HepG2 (cell line): ENCODE results near the gene DOCK10. TPM values are rescaled to one million over a fixed set of nuclear protein-coding genes. Genes with fewer than 3 reads are reported as not detected.

ENCODE experiments used
- ATAC-seq: fragments of 200-7000 bp; cut with Tn5 transposase; 3 replicates; pipeline ENCODE4 v1.9.1; 2020; ENCODE audit warnings: mild to moderate bottlenecking, moderate library complexity
- BruUV-seq: library from RNA; stranded (reverse); fragments of 400-500 nt; replicated peaks from 2 replicates; lab custom pipeline; 2021; lab: Mats Ljungman, UMichigan
- CTCF ChIA-PET: fragments of 300-600 bp; formaldehyde crosslinking; extraction: SDS; loops from one replicate; lab custom pipeline; 2021; ENCODE audit warnings: low total read pairs, inconsistent platforms, low intra/inter-chr PET ratio; lab: Yijun Ruan, JAX
- POLR2A ChIA-PET: fragments of 350-600 bp; sonication (Branson Sonifier 250); formaldehyde crosslinking; loops from one replicate; lab custom pipeline; 2020; ENCODE audit warnings: antibody characterized with exemption, inconsistent platforms; lab: Yijun Ruan, JAX
- DNase-seq: peaks from one replicate; pipeline ENCODE4 v3.0.0-alpha.2; 2015; ENCODE audit warnings: low spot score
- FAIRE-seq: peaks from 3 replicates; lab custom pipeline; 2011; peaks lifted over from hg19 to GRCh38; lab: Jason Lieb, UNC
- H2AFZ ChIP-seq: one replicate; pipeline ENCODE4 v1.6.1; 2011; ENCODE audit warnings: low read length, inconsistent platforms
- H3K27ac ChIP-seq: fragments of 300-600 bp; 3 replicates; pipeline ENCODE4 v1.8.0; 2011; ENCODE audit warnings: mixed run types, mild to moderate bottlenecking, mixed read lengths, low read length, inconsistent platforms; ENCODE audit not compliant: insufficient read depth; ENCODE audit errors: extremely low read length
- H3K27me3 ChIP-seq, 2 experiments: fragments of 200-600 bp in 1 of 2; 2 replicates in 1 of 2; 3 replicates in 1 of 2; pipeline versions ENCODE4 v1.6.0 to v1.8.0; 2011; ENCODE audit warnings: low read length in 2 of 2, mild to moderate bottlenecking in 2 of 2, moderate library complexity in 2 of 2, inconsistent platforms in 1 of 2; ENCODE audit not compliant: insufficient read depth in 2 of 2, control insufficient read depth in 1 of 2
- H3K36me3 ChIP-seq, 2 experiments: fragments of 200-600 bp in 1 of 2; replicated peaks in 1 of 2; 2 replicates in 1 of 2; 3 replicates in 1 of 2; pipeline versions ENCODE4 v1.5.1 to v1.8.0; 2011; ENCODE audit warnings: low read length in 2 of 2, inconsistent platforms in 1 of 2; ENCODE audit not compliant: insufficient read depth in 2 of 2, control insufficient read depth in 1 of 2
- H3K4me1 ChIP-seq: 2 replicates; pipeline ENCODE4 v1.5.1; 2012; ENCODE audit warnings: low read length, inconsistent platforms; ENCODE audit not compliant: insufficient read depth
- H3K4me2 ChIP-seq: 2 replicates; pipeline ENCODE4 v1.6.0; 2011; ENCODE audit warnings: low read depth, low read length, inconsistent platforms
- H3K4me3 ChIP-seq, 3 experiments: fragments of 200-600 bp in 1 of 3; sonication (generic), shearing (Covaris generic) in 1 of 3; replicated peaks in 1 of 3; 2 replicates each; pipeline ENCODE4 v1.5.1; 2011 to 2016; ENCODE audit warnings: low read length in 3 of 3, inconsistent platforms in 2 of 3, low read depth in 2 of 3, mild to moderate bottlenecking in 2 of 3, control low read depth in 1 of 3, mixed read lengths in 1 of 3; ENCODE audit not compliant: insufficient read depth in 1 of 3
- H3K79me2 ChIP-seq: one replicate; pipeline ENCODE4 v1.6.1; 2011; ENCODE audit warnings: low read length, inconsistent platforms; ENCODE audit not compliant: insufficient read depth
- H3K9ac ChIP-seq: 2 replicates; pipeline ENCODE4 v1.6.0; 2011; ENCODE audit warnings: mild to moderate bottlenecking, low read depth, low read length, inconsistent platforms; ENCODE audit not compliant: insufficient read depth
- H3K9me3 ChIP-seq: 2 replicates; pipeline ENCODE4 v1.5.1; 2012; ENCODE audit warnings: mild to moderate bottlenecking, low read length
- H4K20me1 ChIP-seq: 2 replicates; pipeline ENCODE4 v1.6.0; 2011; ENCODE audit warnings: inconsistent platforms, mild to moderate bottlenecking, low read length, moderate library complexity; ENCODE audit not compliant: insufficient read depth
- ATF1 ChIP-seq: IDR thresholded peaks from 2 replicates; pipeline ENCODE4 v1.6.1; 2016; ENCODE audit warnings: mild to moderate bottlenecking, control low read depth
- CREB1 ChIP-seq, 2 experiments: fragments of 450-650 bp in 1 of 2; IDR thresholded peaks; 2 replicates each; pipeline ENCODE4 v1.6.1; 2016 to 2017; ENCODE audit warnings: control low read depth in 1 of 2, mild to moderate bottlenecking in 1 of 2, missing compliant biosample characterization in 1 of 2, missing genetic modification characterization in 1 of 2
- HNRNPH1 ChIP-seq: fragments of 200-400 bp; formaldehyde crosslinking; optimal IDR thresholded peaks from 2 replicates; pipeline ENCODE3; 2017; ENCODE audit warnings: mild to moderate bottlenecking, low read depth, low read length
- MAFG ChIP-seq: sonication (generic); formaldehyde crosslinking; IDR thresholded peaks from 2 replicates; pipeline ENCODE4 v1.5.1; 2020; ENCODE audit warnings: mild to moderate bottlenecking, missing genetic modification reagents
- NFKB2 ChIP-seq: sonication (generic); formaldehyde crosslinking; IDR thresholded peaks from 2 replicates; pipeline ENCODE4 v1.4.0; 2020; ENCODE audit warnings: missing genetic modification reagents, borderline replicate concordance
- PITX1 ChIP-seq: sonication (generic); formaldehyde crosslinking; IDR thresholded peaks from 2 replicates; pipeline ENCODE4 v1.5.1; 2020; ENCODE audit warnings: mild to moderate bottlenecking, missing genetic modification reagents
- RAD51 ChIP-seq: fragments of 450-650 bp; IDR thresholded peaks from 2 replicates; pipeline ENCODE4 v1.6.1; 2016; ENCODE audit warnings: borderline replicate concordance
- SALL2 ChIP-seq: sonication (generic); formaldehyde crosslinking; IDR thresholded peaks from 2 replicates; pipeline ENCODE4 v1.8.1; 2023; ENCODE audit warnings: mild to moderate bottlenecking, missing genetic modification reagents, inconsistent platforms
- SATB2 ChIP-seq: sonication (generic); formaldehyde crosslinking; IDR thresholded peaks from 2 replicates; pipeline ENCODE4 v1.5.0; 2020; ENCODE audit warnings: missing genetic modification reagents
- SIX1 ChIP-seq: sonication (generic); formaldehyde crosslinking; IDR thresholded peaks from 2 replicates; pipeline ENCODE4 v1.4.0; 2020; ENCODE audit warnings: missing genetic modification reagents, borderline replicate concordance
- SRSF1 ChIP-seq: fragments of 200-400 bp; formaldehyde crosslinking; optimal IDR thresholded peaks from 2 replicates; pipeline ENCODE3; 2017; ENCODE audit warnings: mild to moderate bottlenecking, low read depth, low read length, moderate library complexity
- TAF15 ChIP-seq: fragments of 200-400 bp; formaldehyde crosslinking; IDR thresholded peaks from one replicate; pipeline ENCODE4 v1.6.1; 2018; ENCODE audit warnings: mild to moderate bottlenecking, low read depth, low read length; ENCODE audit not compliant: poor library complexity, severe bottlenecking
- ZBTB7A ChIP-seq: sonication (generic); formaldehyde crosslinking; IDR thresholded peaks from 2 replicates; pipeline ENCODE4 v1.8.0; 2022; ENCODE audit warnings: mild to moderate bottlenecking, missing genetic modification reagents
- ZBTB8A ChIP-seq: sonication (generic); formaldehyde crosslinking; IDR thresholded peaks from 2 replicates; pipeline ENCODE4 v1.4.0; 2020; ENCODE audit warnings: mild to moderate bottlenecking, low read depth, missing genetic modification reagents, borderline replicate concordance
- ZNF264 ChIP-seq: sonication (generic); formaldehyde crosslinking; IDR thresholded peaks from 2 replicates; pipeline ENCODE4 v1.4.0; 2020; ENCODE audit warnings: missing genetic modification reagents
- ZNF30 ChIP-seq: sonication (generic); formaldehyde crosslinking; IDR thresholded peaks from 2 replicates; pipeline ENCODE4 v1.5.0; 2020; ENCODE audit warnings: mild to moderate bottlenecking, missing genetic modification reagents
- ZNF431 ChIP-seq: sonication (generic); formaldehyde crosslinking; IDR thresholded peaks from 2 replicates; pipeline ENCODE4 v1.9.0; 2022; ENCODE audit warnings: missing genetic modification reagents, low read depth, mild to moderate bottlenecking, borderline replicate concordance
- ZNF746 ChIP-seq: sonication (generic); formaldehyde crosslinking; IDR thresholded peaks from 2 replicates; pipeline ENCODE4 v1.8.0; 2022; ENCODE audit warnings: mild to moderate bottlenecking, missing genetic modification reagents
- WGBS: methylation state at CpG from one replicate; pipeline ENCODE4 v1.1.6; 2017; ENCODE audit warnings: low lambda C conversion rate; 5-methylcytosine and 5-hydroxymethylcytosine counted together
- in situ Hi-C: cut with HindIII; loops from 2 replicates; pipeline ENCODE4 v1.10.0; 2017; ENCODE audit warnings: low pct_unique_long_range_greater_than_20kb; ENCODE audit not compliant: extremely low pct_ligation_motif_present
- intact Hi-C: fragments of 100-400 bp; cut with micrococcal nuclease; formaldehyde crosslinking; loops from one replicate; pipeline ENCODE4 v1.10.0; 2022; ENCODE audit not compliant: unreplicated experiment
- polyA plus RNA-seq, 8 experiments: library from polyadenylated mRNA; depleted of rRNA in 3 of 8; stranded (reverse) in 7 of 8; unstranded in 1 of 8; fragments of >200 nt; fragmentation: Illumina TruSeq in 4 of 8; extraction: Trizol in 4 of 8; gene quantifications; 2 replicates each; pipeline versions ENCODE4 v1.2.1 to v1.2.3, GENCODE V29; 2011 to 2016; ENCODE audit warnings: low read depth in 4 of 8, missing spikeins in 1 of 8, mixed read lengths in 1 of 8; ENCODE audit not compliant: insufficient read depth in 1 of 8
- total RNA-seq, 5 experiments: library from RNA; depleted of rRNA; stranded (reverse); fragments of >200 nt; fragmentation: Illumina TruSeq; extraction: Trizol; gene quantifications; 2 replicates each; pipeline ENCODE4 v1.2.3, GENCODE V29; 2016; ENCODE audit warnings: low read depth in 1 of 5
- TF ChIP-seq, protein P1 (sequence below): sonication (generic); formaldehyde crosslinking; IDR thresholded peaks from 2 replicates; pipeline ENCODE4 v1.5.1; 2020; ENCODE audit warnings: mild to moderate bottlenecking, missing genetic modification reagents

DOCK10 gene
- total and polyA plus RNA-seq, 2 of the 13 experiments (the other 11 are each of a cell fraction or from before 2014, with no cell fraction given): not detected

DNA sequence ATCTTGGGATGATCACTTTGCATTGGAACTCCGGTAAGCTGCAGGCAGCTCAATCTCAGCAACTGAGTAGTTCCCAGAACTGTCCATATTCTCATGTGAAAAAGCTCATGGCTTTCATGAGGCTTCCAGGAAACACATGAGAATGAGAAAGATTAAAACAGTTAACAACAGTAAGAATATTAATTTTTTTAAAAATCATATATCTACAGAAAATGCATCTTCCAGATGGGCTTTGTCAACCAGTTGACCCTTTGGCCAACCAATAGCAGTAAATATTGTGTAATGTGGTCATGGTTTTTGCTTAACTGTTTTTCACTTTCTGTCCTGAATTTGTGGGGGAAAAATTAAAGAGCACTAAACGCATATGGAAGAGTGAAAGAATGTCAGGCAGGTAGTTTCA, 194.9 kb downstream of the DOCK10 start:
- H3K9me3 ChIP-seq: no peaks in the 10 kb centered on the region
- ATAC-seq: no peak
- no peak for DNase-seq
- CTCF ChIA-PET: no interaction called here
- no peaks in the 10 kb centered on the region for H3K36me3 ChIP-seq
- intact Hi-C loops: no loop called here
- peaks cover 0 to 23% of the 10 kb centered on the region in 2 experiments; a peak in 2 of 5 replicates for H3K27me3 ChIP-seq
- no TSS peak for BruUV-seq
- H3K9ac ChIP-seq: no peak overlapping the region
- H3K79me2 ChIP-seq: no peaks in the 10 kb centered on the region
- in situ Hi-C loops: no loop called here
- POLR2A ChIA-PET: no interaction called here
- H3K27ac ChIP-seq: no peak overlapping the region
- FAIRE-seq: no peak
- no peaks in the 10 kb centered on the region for H4K20me1 ChIP-seq
- no peak overlapping the region for H2AFZ ChIP-seq
- H3K4me2 ChIP-seq: no peak overlapping the region
- 0% methylated on average over 2 of the region's 2 CpGs for WGBS
- H3K4me3 ChIP-seq: no peak overlapping the region
- H3K4me1 ChIP-seq: no peaks in the 10 kb centered on the region
- TF ChIP-seq NFKB2 (CRISPR knock-in tag): no peak
- TF ChIP-seq, protein P1, sequence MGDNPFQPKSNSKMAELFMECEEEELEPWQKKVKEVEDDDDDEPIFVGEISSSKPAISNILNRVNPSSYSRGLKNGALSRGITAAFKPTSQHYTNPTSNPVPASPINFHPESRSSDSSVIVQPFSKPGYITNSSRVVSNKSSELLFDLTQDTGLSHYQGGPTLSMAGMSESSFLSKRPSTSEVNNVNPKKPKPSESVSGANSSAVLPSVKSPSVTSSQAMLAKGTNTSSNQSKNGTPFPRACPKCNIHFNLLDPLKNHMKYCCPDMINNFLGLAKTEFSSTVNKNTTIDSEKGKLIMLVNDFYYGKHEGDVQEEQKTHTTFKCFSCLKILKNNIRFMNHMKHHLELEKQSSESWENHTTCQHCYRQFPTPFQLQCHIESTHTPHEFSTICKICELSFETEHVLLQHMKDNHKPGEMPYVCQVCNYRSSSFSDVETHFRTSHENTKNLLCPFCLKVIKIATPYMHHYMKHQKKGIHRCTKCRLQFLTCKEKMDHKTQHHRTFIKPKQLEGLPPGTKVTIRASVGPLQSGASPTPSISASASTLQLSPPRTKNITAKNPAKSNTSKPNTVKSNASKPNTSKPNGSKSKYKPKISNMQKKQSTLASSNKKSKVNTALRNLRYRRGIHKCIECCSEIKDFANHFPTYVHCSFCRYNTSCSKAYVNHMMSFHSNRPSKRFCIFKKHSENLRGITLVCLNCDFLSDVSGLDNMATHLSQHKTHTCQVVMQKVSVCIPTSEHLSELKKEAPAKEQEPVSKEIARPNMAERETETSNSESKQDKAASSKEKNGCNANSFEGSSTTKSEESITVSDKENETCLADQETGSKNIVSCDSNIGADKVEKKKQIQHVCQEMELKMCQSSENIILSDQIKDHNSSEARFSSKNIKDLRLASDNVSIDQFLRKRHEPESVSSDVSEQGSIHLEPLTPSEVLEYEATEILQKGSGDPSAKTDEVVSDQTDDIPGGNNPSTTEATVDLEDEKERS (CRISPR knock-in tag): no peak
- no peak for TF ChIP-seq ZNF746 (CRISPR knock-in tag)
- TF ChIP-seq HNRNPH1: no peak
- no peak for TF ChIP-seq ZBTB8A (CRISPR knock-in tag)
- no peak for TF ChIP-seq SATB2 (CRISPR knock-in tag)
- TF ChIP-seq TAF15: no peak
- TF ChIP-seq ZNF431 (CRISPR knock-in tag): no peak
- TF ChIP-seq PITX1 (CRISPR knock-in tag): no peak
- TF ChIP-seq RAD51: no peak
- no peak for TF ChIP-seq CREB1 (IDR thresholded peaks at IDR 0.05)
- no peak for TF ChIP-seq CREB1 (CRISPR knock-in tag; IDR thresholded peaks at IDR 0.05)
- TF ChIP-seq MAFG (CRISPR knock-in tag): no peak
- no peak for TF ChIP-seq SRSF1
- TF ChIP-seq SIX1 (CRISPR knock-in tag): no peak
- no peak for TF ChIP-seq ZBTB7A (CRISPR knock-in tag)
- TF ChIP-seq SALL2 (CRISPR knock-in tag): no peak
- no peak for TF ChIP-seq ZNF264 (CRISPR knock-in tag)
- TF ChIP-seq ATF1: no peak
- no peak for TF ChIP-seq ZNF30 (CRISPR knock-in tag)
- TF ChIP-seq, all 625 proteins: peak for 0
